ENCODE results near the gene CRYZL1.
"Not testable (repeated sequence)": the region's sequence is repeated elsewhere in the genome, so short reads cannot be mapped to it uniquely, and the experiment has no call there.

Gene CRYZL1

GRCh38 chr21:33640697-33641351, 717 bp downstream of the CRYZL1 start:
- peak in 1 of 56 donors; percentile 19 for DNase-seq

GRCh38 chr21:33634254-33634653, 7.3 kb downstream of the CRYZL1 start:
- no peak for DNase-seq

- DNase-seq, result not testable (repeated sequence)
These were observed 15.4 kb downstream of the CRYZL1 start for GRCh38 chr21:33626151-33626550.

GRCh38 chr21:33622253-33622652, 19.3 kb downstream of the CRYZL1 start:
- DNase-seq, result no peak

GRCh38 chr21:33619726-33620125, 21.8 kb downstream of the CRYZL1 start:
- DNase-seq, result no peak

GRCh38 chr21:33618407-33618806, 23.1 kb downstream of the CRYZL1 start:
- DNase-seq, result no peak

GRCh38 chr21:33617565-33617964, 24.0 kb downstream of the CRYZL1 start:
- DNase-seq, result not testable (repeated sequence)

GRCh38 chr21:33611006-33611744, 30.4 kb downstream of the CRYZL1 start:
- no peak for DNase-seq

- no peak for DNase-seq
These were observed 33.0 kb downstream of the CRYZL1 start for GRCh38 chr21:33608559-33608958.

GRCh38 chr21:33598051-33598450, 43.5 kb downstream of the CRYZL1 start:
- DNase-seq, result no peak

GRCh38 chr21:33588485-33589335, 52.8 kb downstream of the CRYZL1 start, which contains the start of gene DONSON:
DONSON (minus strand) TSS chr21:33588684; CDS start chr21:33588641, 43 bp downstream.
- peak; percentile 19 to 91 (median 74) for DNase-seq

- peak in 23 of 56 donors; percentile 3 to 57 (median 39) for DNase-seq
These were observed 53.6 kb downstream of the CRYZL1 start for GRCh38 chr21:33587792-33588484.

- DNase-seq, result no peak
These were observed 54.6 kb downstream of the CRYZL1 start for GRCh38 chr21:33586927-33587326.

- no peak for DNase-seq
These were observed 57.1 kb downstream of the CRYZL1 start for GRCh38 chr21:33584455-33584854.

GRCh38 chr21:33578959-33579542, 62.5 kb downstream of the CRYZL1 start:
- DNase-seq, result no peak

- DNase-seq, result no peak
These were observed 63.3 kb downstream of the CRYZL1 start for GRCh38 chr21:33578214-33578613.

GRCh38 chr21:33576741-33577141, 64.8 kb downstream of the CRYZL1 start:
- DNase-seq, result not testable (repeated sequence)

- no peak for DNase-seq
These were observed 69.2 kb downstream of the CRYZL1 start for GRCh38 chr21:33572350-33572749.

GRCh38 chr21:33569991-33570390, 71.5 kb downstream of the CRYZL1 start:
- DNase-seq, result no peak

- DNase-seq, result no peak
These were observed 73.1 kb downstream of the CRYZL1 start for GRCh38 chr21:33568448-33568847.

GRCh38 chr21:33567914-33568313, 73.6 kb downstream of the CRYZL1 start:
- no peak for DNase-seq

Measured in amygdala (tissue), 56 donors.